ENCODE measurements around the gene AGTRAP.

The AGTRAP gene

GRCh38 chr1:11740258-11741192 lies 4.6 kb downstream of the AGTRAP start:
- no peak for TF ChIP-seq CTCF (IDR thresholded peaks at IDR 0.05; ENCODE audit: low read depth, low read length, missing control alignments)
- DNase-seq (ENCODE audit: low read depth): no peak
- in situ Hi-C loops (cut with HindIII; ENCODE audit: low sequenced_read_pairs): no loop called here
- H3K4me3 ChIP-seq (ENCODE audit: low read depth, low read length): no peak overlapping the region

- no peak for TF ChIP-seq CTCF (IDR thresholded peaks at IDR 0.05; ENCODE audit: low read depth, low read length, missing control alignments)
- DNase-seq (ENCODE audit: low read depth): no peak
- no peak overlapping the region for H3K4me3 ChIP-seq (ENCODE audit: low read depth, low read length)
- in situ Hi-C loops (cut with HindIII; ENCODE audit: low sequenced_read_pairs): no loop called here
These were observed 5.5 kb downstream of the AGTRAP start for GRCh38 chr1:11741482-11741881.

- TF ChIP-seq CTCF (IDR thresholded peaks at IDR 0.05; ENCODE audit: low read depth, low read length, missing control alignments): no peak
- no peak overlapping the region for H3K4me3 ChIP-seq (ENCODE audit: low read depth, low read length)
These were observed 6.1 kb downstream of the AGTRAP start for GRCh38 chr1:11741919-11742558.

GRCh38 chr1:11744287-11744686 lies 8.4 kb downstream of the AGTRAP start:
- TF ChIP-seq CTCF (IDR thresholded peaks at IDR 0.05; ENCODE audit: low read depth, low read length, missing control alignments): no peak
- in situ Hi-C loops (cut with HindIII; ENCODE audit: low sequenced_read_pairs): no loop called here
- no peak for DNase-seq (ENCODE audit: low read depth)
- no peak overlapping the region for H3K4me3 ChIP-seq (ENCODE audit: low read depth, low read length)

More at GRCh38 chr1:11741919-11742558, 6.1 kb downstream of the AGTRAP start:
- in situ Hi-C loops (cut with HindIII; ENCODE audit: low sequenced_read_pairs): no loop called here
- no peak for DNase-seq (ENCODE audit: low read depth)

GRCh38 chr1:11746092-11746491 lies 10.2 kb downstream of the AGTRAP start:
- in situ Hi-C loops (cut with HindIII; ENCODE audit: low sequenced_read_pairs): no loop called here
- H3K4me3 ChIP-seq (ENCODE audit: low read depth, low read length): no peak overlapping the region
- no peak for TF ChIP-seq CTCF (IDR thresholded peaks at IDR 0.05; ENCODE audit: low read depth, low read length, missing control alignments)
- DNase-seq (ENCODE audit: low read depth): no peak

- in situ Hi-C loops (cut with HindIII; ENCODE audit: low sequenced_read_pairs): no loop called here
- H3K4me3 ChIP-seq (ENCODE audit: low read depth, low read length): no peak overlapping the region
- TF ChIP-seq CTCF (IDR thresholded peaks at IDR 0.05; ENCODE audit: low read depth, low read length, missing control alignments): no peak
- DNase-seq (ENCODE audit: low read depth): no peak
These were observed 11.0 kb downstream of the AGTRAP start for GRCh38 chr1:11746795-11747487.
